Measurements from ENCODE around the gene CSH1.
A peak's percentile ranks its signal among the peaks of the same experiment; 100 is the strongest.
"Not testable (repeated sequence)": the region's sequence is repeated elsewhere in the genome, so short reads cannot be mapped to it uniquely, and the experiment has no call there.

Gene CSH1

DNA sequence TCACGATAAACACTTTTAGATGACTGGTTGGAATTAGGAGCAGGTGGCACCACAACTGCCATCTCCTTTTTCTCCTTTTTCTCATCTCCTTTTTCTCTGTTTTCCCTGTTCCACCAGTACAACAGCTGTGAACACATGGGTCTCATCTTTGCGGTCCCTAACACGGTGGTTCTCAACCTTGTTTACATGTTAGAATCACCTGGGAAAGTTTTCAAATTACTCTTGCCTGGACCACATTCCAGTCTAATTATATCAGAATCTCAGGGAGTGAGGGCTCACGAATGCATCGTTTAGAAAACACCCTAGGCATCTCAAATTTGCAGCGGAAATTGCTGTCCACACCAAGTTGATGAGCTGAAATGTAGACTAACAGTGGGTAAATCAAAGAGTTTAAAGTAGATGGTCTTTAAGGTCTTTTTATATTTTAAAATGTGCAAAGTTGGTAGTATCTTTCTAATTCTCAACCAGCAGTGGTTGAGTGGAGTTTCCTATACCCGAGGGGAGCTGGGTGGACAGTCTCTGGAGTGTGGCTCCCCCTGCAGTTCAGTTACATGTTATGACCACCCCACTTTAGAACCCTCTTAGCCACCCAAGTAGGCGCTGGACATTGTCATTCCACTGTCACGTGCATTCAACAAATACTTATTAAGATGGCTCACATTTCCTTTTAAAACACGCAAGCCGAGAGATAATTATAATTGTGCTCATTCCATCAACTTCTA is 3.9 kb downstream of the CSH1 start:
- H3K36me3 ChIP-seq (ENCODE audit: control insufficient read depth, insufficient read depth, low read length); H3K9me3 ChIP-seq (ENCODE audit: control insufficient read depth, insufficient read depth, low read length); H3K9ac ChIP-seq (ENCODE audit: low read depth, low read length); H3K27me3 ChIP-seq (ENCODE audit: control insufficient read depth, insufficient read depth, low read length); H3K4me3 ChIP-seq (ENCODE audit: low read depth, low read length); H3K4me1 ChIP-seq (ENCODE audit: control insufficient read depth, insufficient read depth, low read length): not testable (repeated sequence)

DNA sequence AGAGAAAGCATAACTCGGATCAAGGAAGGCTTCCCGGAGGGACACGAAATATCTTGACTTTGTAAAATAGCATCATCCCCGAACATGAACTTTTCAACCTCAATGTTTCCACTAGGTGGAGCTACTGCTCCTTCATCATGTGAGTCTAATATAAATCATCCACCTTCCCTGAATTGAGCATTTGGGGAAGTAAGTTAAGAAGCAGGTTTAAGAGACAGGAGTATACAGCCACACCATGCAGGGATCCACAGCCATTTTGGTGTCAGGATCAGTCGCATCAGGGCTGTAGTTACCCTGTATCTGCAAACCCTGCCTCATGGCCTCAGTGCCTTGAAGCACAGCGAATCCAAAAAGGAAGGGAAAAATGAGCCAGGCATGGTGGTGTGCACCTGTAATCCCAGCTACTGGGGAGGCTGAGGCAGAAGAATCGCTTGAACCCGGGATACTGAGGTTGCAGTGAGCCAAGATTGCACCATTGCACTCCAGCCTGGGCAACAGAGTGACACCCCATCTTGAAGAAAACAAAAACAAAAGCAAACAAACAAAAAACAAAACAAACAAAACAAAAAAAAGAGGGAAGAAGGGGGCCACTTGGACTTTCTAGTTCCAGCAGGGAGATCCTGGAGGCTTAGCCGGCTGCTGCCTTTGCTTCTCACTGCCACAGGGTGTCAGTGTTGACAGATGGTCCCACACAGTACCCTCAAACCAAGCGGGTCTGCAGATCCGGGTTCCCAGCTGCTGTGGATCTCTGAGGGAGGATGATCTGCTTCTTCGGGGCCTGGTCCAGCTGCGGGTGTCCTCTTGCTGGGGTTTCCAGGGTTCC is 7.1 kb downstream of the CSH1 start:
- not testable (repeated sequence) for H3K9me3 ChIP-seq (ENCODE audit: control insufficient read depth, insufficient read depth, low read length); H3K27me3 ChIP-seq (ENCODE audit: control insufficient read depth, insufficient read depth, low read length); H3K9ac ChIP-seq (ENCODE audit: low read depth, low read length); H3K4me3 ChIP-seq (ENCODE audit: low read depth, low read length); H3K4me1 ChIP-seq (ENCODE audit: control insufficient read depth, insufficient read depth, low read length); H3K36me3 ChIP-seq (ENCODE audit: control insufficient read depth, insufficient read depth, low read length)

- H3K4me1 ChIP-seq (ENCODE audit: control insufficient read depth, insufficient read depth, low read length) = peaks cover 10% of the 10 kb centered on the region
- not testable (repeated sequence) for H3K9ac ChIP-seq (ENCODE audit: low read depth, low read length); H3K27me3 ChIP-seq (ENCODE audit: control insufficient read depth, insufficient read depth, low read length); H3K36me3 ChIP-seq (ENCODE audit: control insufficient read depth, insufficient read depth, low read length); H3K9me3 ChIP-seq (ENCODE audit: control insufficient read depth, insufficient read depth, low read length); H3K4me3 ChIP-seq (ENCODE audit: low read depth, low read length)
Observed at GRCh38 chr17:63885119-63885518, 11.3 kb downstream of the CSH1 start.

DNA sequence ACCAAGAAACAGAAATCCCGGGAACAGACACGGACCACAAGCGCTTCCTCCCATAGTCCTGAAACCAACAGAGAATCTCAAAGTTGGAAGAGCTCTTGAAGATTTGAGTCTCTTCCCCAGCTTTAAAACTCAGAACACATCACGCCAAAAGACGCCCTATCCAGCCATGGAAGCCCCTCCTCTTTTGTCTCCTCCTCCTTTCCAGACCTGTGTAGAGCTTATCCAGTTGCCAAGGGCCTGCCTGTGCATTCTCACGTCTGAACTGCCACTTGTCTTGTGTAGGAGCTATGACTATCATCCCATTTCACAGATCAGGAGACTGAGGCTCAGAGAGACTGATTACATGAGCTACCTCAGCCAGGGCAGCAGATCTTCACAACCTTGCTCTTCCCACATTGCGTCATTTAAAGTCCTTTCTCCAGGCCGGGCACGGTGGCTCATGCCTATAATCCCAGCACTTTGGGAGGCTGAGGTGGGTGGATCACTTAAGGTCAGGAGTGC is 13.7 kb downstream of the CSH1 start:
- not testable (repeated sequence) for H3K4me3 ChIP-seq (ENCODE audit: low read depth, low read length); H3K9me3 ChIP-seq (ENCODE audit: control insufficient read depth, insufficient read depth, low read length); H3K9ac ChIP-seq (ENCODE audit: low read depth, low read length); H3K36me3 ChIP-seq (ENCODE audit: control insufficient read depth, insufficient read depth, low read length); H3K27me3 ChIP-seq (ENCODE audit: control insufficient read depth, insufficient read depth, low read length)
- H3K4me1 ChIP-seq (ENCODE audit: control insufficient read depth, insufficient read depth, low read length) = peaks cover 10% of the 10 kb centered on the region

DNA sequence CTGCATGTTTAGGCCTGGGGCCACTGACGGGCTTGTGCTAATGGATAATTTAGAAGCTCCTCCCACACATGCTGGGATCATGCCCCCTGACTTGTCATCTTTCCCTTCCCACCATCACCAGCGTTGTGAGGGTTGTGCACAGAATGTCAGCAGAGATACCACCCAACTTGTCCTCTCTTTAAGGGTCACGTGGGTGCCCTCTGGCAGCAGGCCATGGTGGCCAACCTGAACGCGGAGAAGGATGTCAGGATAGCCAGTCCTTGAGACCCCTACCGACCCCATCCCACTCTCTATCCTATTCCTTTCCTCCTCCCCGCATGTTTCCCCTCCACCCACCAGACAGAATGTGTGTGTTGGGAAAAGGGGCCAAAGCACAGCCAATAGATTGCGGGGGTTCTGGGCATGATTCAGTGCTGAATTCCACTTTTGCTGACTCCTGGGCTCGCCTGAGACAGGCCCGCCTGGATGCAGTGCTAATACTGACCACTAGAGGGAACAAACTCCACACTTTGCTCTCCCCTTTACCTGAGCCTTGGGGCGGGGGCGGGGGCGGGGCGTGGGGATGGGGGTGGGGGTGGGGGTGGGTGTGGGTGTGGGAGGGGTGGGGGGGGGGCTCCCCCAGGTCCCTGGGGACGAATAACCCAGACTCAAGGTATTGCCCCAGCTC is 14.3 kb downstream of the CSH1 start, which contains the start of gene GH2:
Gene GH2, minus strand, starts transcription at position 10 of the 667 bp plus-strand sequence. CDS start 143 bp downstream, outside the sequence.
- peak within 1 kb of the TSS; percentile 4 for H3K4me3 ChIP-seq (ENCODE audit: low read depth, low read length)
- H3K4me1 ChIP-seq (ENCODE audit: control insufficient read depth, insufficient read depth, low read length) = peaks cover 10% of the 10 kb centered on the region

DNA sequence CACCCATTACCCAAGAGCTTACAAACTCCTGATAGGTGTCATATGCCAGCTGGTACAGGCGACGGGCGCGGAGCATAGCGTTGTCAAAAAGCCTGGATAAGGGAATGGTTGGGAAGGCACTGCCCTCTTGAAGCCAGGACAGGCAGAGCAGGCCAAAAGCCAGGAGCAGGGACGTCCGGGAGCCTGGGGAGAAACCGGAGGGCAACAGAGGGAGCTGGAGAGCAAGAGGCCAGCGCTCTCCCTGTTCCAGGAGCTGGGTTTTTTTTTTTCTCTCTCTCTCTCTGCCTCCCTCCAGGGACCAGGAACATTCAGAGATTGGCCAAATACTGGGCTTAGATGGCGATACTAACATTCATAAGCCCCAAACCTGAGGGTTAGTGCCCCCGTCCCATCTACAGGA is 15.0 kb downstream of the CSH1 start:
- H3K9me3 ChIP-seq (ENCODE audit: control insufficient read depth, insufficient read depth, low read length); H3K36me3 ChIP-seq (ENCODE audit: control insufficient read depth, insufficient read depth, low read length); H3K27me3 ChIP-seq (ENCODE audit: control insufficient read depth, insufficient read depth, low read length); H3K9ac ChIP-seq (ENCODE audit: low read depth, low read length): not testable (repeated sequence)
- Histone ChIP-seq H3K4me3 (ENCODE audit: low read depth, low read length) (peak overlapping the region; percentile 4), H3K4me1 (ENCODE audit: control insufficient read depth, insufficient read depth, low read length) (peaks cover 10% of the 10 kb centered on the region)

More for the DNA sequence above, 14.3 kb downstream of the CSH1 start, which contains the start of gene GH2:
- no peaks in the 10 kb centered on the region for H3K27me3 ChIP-seq (ENCODE audit: control insufficient read depth, insufficient read depth, low read length)
- H3K9me3 ChIP-seq (ENCODE audit: control insufficient read depth, insufficient read depth, low read length) = no peaks in the 10 kb centered on the region
- no peak within 1 kb of the TSS for H3K9ac ChIP-seq (ENCODE audit: low read depth, low read length)
- H3K36me3 ChIP-seq (ENCODE audit: control insufficient read depth, insufficient read depth, low read length) = no peaks in the 10 kb centered on the region

- H3K27me3 ChIP-seq (ENCODE audit: control insufficient read depth, insufficient read depth, low read length) = no peaks in the 10 kb centered on the region
- peaks cover 10% of the 10 kb centered on the region for H3K4me1 ChIP-seq (ENCODE audit: control insufficient read depth, insufficient read depth, low read length)
- no peaks in the 10 kb centered on the region for H3K36me3 ChIP-seq (ENCODE audit: control insufficient read depth, insufficient read depth, low read length)
- no peak overlapping the region for H3K9ac ChIP-seq (ENCODE audit: low read depth, low read length)
- H3K4me3 ChIP-seq (ENCODE audit: low read depth, low read length) = no peak overlapping the region
- no peaks in the 10 kb centered on the region for H3K9me3 ChIP-seq (ENCODE audit: control insufficient read depth, insufficient read depth, low read length)
Observed at GRCh38 chr17:63880706-63881105, 15.7 kb downstream of the CSH1 start.

DNA sequence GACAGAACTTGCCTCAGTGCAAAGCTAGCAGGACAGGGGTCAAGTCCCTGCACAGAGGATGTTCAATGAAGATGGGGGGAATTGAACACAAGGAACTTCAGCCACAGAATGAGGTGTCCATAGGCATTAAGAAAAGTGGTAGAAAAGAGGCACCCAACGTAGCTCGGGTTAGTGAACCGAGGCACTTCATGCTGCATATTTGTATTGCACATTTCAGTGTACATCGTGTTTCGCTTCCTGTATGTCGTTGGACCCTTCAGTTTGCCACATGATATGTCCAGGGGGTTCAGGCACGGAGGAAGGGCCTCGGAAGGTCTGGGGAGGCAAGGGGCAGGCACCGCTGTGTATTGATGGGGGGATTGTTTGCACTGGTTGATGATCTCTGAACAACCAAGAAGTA is 18.0 kb downstream of the CSH1 start:
- H3K9ac ChIP-seq (ENCODE audit: low read depth, low read length); H3K4me3 ChIP-seq (ENCODE audit: low read depth, low read length); H3K9me3 ChIP-seq (ENCODE audit: control insufficient read depth, insufficient read depth, low read length); H3K36me3 ChIP-seq (ENCODE audit: control insufficient read depth, insufficient read depth, low read length); H3K27me3 ChIP-seq (ENCODE audit: control insufficient read depth, insufficient read depth, low read length): not testable (repeated sequence)
- peaks cover 10% of the 10 kb centered on the region for H3K4me1 ChIP-seq (ENCODE audit: control insufficient read depth, insufficient read depth, low read length)

DNA sequence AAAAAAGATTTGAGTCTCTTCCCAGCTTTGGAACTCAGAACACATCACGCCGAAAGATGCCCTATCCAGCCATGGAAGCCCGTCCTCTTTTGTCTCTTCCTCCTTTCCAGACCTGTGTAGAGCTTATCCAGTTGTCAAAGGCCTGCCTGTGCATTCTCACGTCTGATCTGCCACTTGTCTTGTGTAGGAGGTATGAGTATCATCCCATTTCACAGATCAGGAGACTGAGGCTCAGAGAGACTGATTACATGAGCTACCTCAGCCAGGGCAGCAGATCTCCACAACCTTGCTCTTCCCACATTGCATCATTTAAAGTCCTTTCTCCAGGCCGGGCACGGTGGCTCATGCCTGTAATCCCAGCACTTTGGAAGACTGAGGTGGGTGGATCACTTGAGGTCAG is 21.7 kb downstream of the CSH1 start:
- H3K4me3 ChIP-seq (ENCODE audit: low read depth, low read length); H3K9ac ChIP-seq (ENCODE audit: low read depth, low read length); H3K36me3 ChIP-seq (ENCODE audit: control insufficient read depth, insufficient read depth, low read length); H3K27me3 ChIP-seq (ENCODE audit: control insufficient read depth, insufficient read depth, low read length); H3K4me1 ChIP-seq (ENCODE audit: control insufficient read depth, insufficient read depth, low read length); H3K9me3 ChIP-seq (ENCODE audit: control insufficient read depth, insufficient read depth, low read length): not testable (repeated sequence)

GRCh38 chr17:63874061-63874626 is 22.2 kb downstream of the CSH1 start:
- not testable (repeated sequence) for H3K4me3 ChIP-seq (ENCODE audit: low read depth, low read length); H3K9ac ChIP-seq (ENCODE audit: low read depth, low read length)

DNA sequence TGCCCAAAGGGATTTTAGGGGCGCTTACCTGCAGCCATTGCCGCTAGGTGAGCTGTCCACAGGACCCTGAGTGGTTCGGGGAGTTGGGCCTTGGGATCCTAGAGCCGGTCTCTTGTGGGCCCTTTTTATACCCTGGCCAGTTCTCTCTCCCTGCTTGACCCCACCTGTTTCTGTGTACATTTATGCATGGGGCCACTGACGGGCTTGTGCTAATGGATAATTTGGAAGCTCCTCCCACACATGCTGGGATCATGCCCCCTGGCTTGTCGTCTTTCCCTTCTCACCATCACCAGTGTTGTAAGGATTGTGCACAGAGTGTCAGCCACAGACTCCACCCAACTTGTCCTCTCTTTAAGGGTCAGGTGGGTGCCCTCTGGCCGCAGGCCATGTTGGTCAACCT is 22.8 kb downstream of the CSH1 start, which contains the start of gene CSH2:
Gene CSH2, minus strand, starts transcription at position 101 of the 400 bp plus-strand sequence. Its CDS starts 63 bp downstream, at position 38.
- not testable (repeated sequence) for H3K9ac ChIP-seq (ENCODE audit: low read depth, low read length); H3K36me3 ChIP-seq (ENCODE audit: control insufficient read depth, insufficient read depth, low read length); H3K27me3 ChIP-seq (ENCODE audit: control insufficient read depth, insufficient read depth, low read length); H3K9me3 ChIP-seq (ENCODE audit: control insufficient read depth, insufficient read depth, low read length); H3K4me1 ChIP-seq (ENCODE audit: control insufficient read depth, insufficient read depth, low read length); H3K4me3 ChIP-seq (ENCODE audit: low read depth, low read length)

More at GRCh38 chr17:63874061-63874626, 22.2 kb downstream of the CSH1 start:
- not testable (repeated sequence) for H3K4me1 ChIP-seq (ENCODE audit: control insufficient read depth, insufficient read depth, low read length); H3K27me3 ChIP-seq (ENCODE audit: control insufficient read depth, insufficient read depth, low read length); H3K9me3 ChIP-seq (ENCODE audit: control insufficient read depth, insufficient read depth, low read length); H3K36me3 ChIP-seq (ENCODE audit: control insufficient read depth, insufficient read depth, low read length)
